Measurements from ENCODE around the gene AFTPH. TPM values are rescaled to one million over a fixed set of nuclear protein-coding genes. Genes with fewer than 3 reads are reported as not detected.

AFTPH gene
- total and polyA plus RNA-seq, 9 donors: 15.7 to 22.5 (median 17.6) TPM

GRCh38 chr2:64535024-64535423 lies 10.9 kb downstream of the AFTPH start:
- Histone ChIP-seq H3K4me1 (ENCODE audit: control insufficient read depth, insufficient read depth, low read length) (no peaks in the 10 kb centered on the region), H3K27ac (ENCODE audit: low read length) (no peak overlapping the region)
- WGBS (ENCODE audit: insufficient coverage): no CpG with 5 or more reads among the region's 1 CpG

DNA sequence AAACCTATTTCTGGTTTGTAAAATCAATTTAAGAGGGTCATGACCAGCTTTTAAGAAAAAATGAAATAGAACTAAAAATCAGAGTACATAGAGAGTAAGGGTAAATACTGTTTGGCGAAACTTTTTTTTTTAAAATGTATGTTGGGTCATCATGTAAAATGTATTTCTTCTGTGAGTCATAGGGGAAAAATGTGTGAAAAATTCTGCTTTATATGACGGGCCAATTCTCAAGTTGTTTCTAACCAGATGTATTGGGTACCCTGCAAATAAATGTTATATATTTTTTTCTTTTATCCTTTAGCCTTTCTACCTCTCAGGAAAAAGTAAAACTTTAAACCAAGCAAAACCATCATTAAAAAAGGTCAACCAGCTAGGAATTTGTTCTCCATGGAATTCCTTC lies 13.9 kb downstream of the AFTPH start:
- no peak overlapping the region for H3K4me3 ChIP-seq (ENCODE audit: low read length)
- no peaks in the 10 kb centered on the region for H3K9me3 ChIP-seq (replicated peaks; ENCODE audit: control insufficient read depth, low read depth, low read length)
- H3K4me1 ChIP-seq (ENCODE audit: control insufficient read depth, insufficient read depth, low read length): no peaks in the 10 kb centered on the region
- no peaks in the 10 kb centered on the region for H3K36me3 ChIP-seq (ENCODE audit: control insufficient read depth, insufficient read depth, low read length)
- DNase-seq: peak; percentile 11
- no peaks in the 10 kb centered on the region for H3K27me3 ChIP-seq (ENCODE audit: control insufficient read depth, insufficient read depth, low read length)
- WGBS (ENCODE audit: insufficient coverage): 83% methylated on average over 1 of the region's 2 CpGs
- H3K27ac ChIP-seq (ENCODE audit: low read length): no peak overlapping the region

More at GRCh38 chr2:64535024-64535423, 10.9 kb downstream of the AFTPH start:
- H3K27me3 ChIP-seq (ENCODE audit: control insufficient read depth, insufficient read depth, low read length): no peaks in the 10 kb centered on the region
- H3K9me3 ChIP-seq (replicated peaks; ENCODE audit: control insufficient read depth, low read depth, low read length): no peaks in the 10 kb centered on the region
- DNase-seq: no peak
- no peak overlapping the region for H3K4me3 ChIP-seq (ENCODE audit: low read length)
- H3K36me3 ChIP-seq (ENCODE audit: control insufficient read depth, insufficient read depth, low read length): no peaks in the 10 kb centered on the region

DNA sequence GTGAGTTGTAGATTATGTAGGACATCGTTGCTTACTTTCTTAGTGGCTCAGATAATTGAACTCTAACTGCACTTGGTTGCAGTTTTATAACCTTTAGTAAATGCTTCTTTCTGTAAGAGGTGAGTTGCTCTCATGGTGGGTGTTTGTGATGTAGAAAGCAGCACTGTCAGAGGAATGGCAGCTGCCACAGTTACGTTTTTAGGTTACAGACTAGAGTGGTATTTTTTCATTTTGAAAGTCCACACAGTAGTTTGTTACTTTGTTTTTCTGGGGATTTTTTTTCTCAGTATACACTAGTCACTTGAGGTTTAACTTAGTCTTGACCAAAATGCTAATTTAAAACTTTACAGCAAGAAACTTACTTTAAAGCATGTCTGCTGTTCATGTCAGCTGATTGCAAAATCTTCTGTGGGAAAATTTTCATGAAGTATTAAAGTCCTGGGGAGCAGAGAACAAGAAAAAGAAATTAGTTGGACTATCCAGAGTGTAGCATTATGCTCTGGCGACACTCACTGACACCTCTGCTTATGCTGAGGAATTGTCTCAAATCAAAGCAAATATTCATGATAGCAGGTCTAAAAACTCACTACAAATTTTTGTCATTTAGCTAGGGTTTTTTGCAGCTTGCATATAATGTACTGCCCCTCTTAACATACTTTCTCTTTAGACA lies 14.8 kb downstream of the AFTPH start:
- H3K36me3 ChIP-seq (ENCODE audit: control insufficient read depth, insufficient read depth, low read length): no peaks in the 10 kb centered on the region
- no CpG with 5 or more reads among the region's 3 CpGs for WGBS (ENCODE audit: insufficient coverage)
- DNase-seq: no peak
- no peak overlapping the region for H3K4me3 ChIP-seq (ENCODE audit: low read length)
- no peaks in the 10 kb centered on the region for H3K9me3 ChIP-seq (replicated peaks; ENCODE audit: control insufficient read depth, low read depth, low read length)
- H3K27ac ChIP-seq (ENCODE audit: low read length): no peak overlapping the region
- H3K27me3 ChIP-seq (ENCODE audit: control insufficient read depth, insufficient read depth, low read length): no peaks in the 10 kb centered on the region
- no peaks in the 10 kb centered on the region for H3K4me1 ChIP-seq (ENCODE audit: control insufficient read depth, insufficient read depth, low read length)

- Histone ChIP-seq H3K36me3 (ENCODE audit: control insufficient read depth, insufficient read depth, low read length) (no peaks in the 10 kb centered on the region), H3K27me3 (ENCODE audit: control insufficient read depth, insufficient read depth, low read length) (no peaks in the 10 kb centered on the region), H3K4me3 (ENCODE audit: low read length) (no peak overlapping the region), H3K4me1 (ENCODE audit: control insufficient read depth, insufficient read depth, low read length) (no peaks in the 10 kb centered on the region), H3K27ac (ENCODE audit: low read length) (no peak overlapping the region), H3K9me3 (replicated peaks; ENCODE audit: control insufficient read depth, low read depth, low read length) (no peaks in the 10 kb centered on the region)
- no CpG with 5 or more reads among the region's 3 CpGs for WGBS (ENCODE audit: insufficient coverage)
- DNase-seq: no peak
Measured at GRCh38 chr2:64540615-64541014, 16.5 kb downstream of the AFTPH start.

GRCh38 chr2:64541547-64541946 lies 17.4 kb downstream of the AFTPH start:
- Histone ChIP-seq H3K36me3 (ENCODE audit: control insufficient read depth, insufficient read depth, low read length) (no peaks in the 10 kb centered on the region), H3K4me1 (ENCODE audit: control insufficient read depth, insufficient read depth, low read length) (no peaks in the 10 kb centered on the region), H3K4me3 (ENCODE audit: low read length) (no peak overlapping the region), H3K27me3 (ENCODE audit: control insufficient read depth, insufficient read depth, low read length) (no peaks in the 10 kb centered on the region), H3K27ac (ENCODE audit: low read length) (no peak overlapping the region), H3K9me3 (replicated peaks; ENCODE audit: control insufficient read depth, low read depth, low read length) (no peaks in the 10 kb centered on the region)
- no peak for DNase-seq
- WGBS (ENCODE audit: insufficient coverage): no CpG with 5 or more reads among the region's 2 CpGs

DNA sequence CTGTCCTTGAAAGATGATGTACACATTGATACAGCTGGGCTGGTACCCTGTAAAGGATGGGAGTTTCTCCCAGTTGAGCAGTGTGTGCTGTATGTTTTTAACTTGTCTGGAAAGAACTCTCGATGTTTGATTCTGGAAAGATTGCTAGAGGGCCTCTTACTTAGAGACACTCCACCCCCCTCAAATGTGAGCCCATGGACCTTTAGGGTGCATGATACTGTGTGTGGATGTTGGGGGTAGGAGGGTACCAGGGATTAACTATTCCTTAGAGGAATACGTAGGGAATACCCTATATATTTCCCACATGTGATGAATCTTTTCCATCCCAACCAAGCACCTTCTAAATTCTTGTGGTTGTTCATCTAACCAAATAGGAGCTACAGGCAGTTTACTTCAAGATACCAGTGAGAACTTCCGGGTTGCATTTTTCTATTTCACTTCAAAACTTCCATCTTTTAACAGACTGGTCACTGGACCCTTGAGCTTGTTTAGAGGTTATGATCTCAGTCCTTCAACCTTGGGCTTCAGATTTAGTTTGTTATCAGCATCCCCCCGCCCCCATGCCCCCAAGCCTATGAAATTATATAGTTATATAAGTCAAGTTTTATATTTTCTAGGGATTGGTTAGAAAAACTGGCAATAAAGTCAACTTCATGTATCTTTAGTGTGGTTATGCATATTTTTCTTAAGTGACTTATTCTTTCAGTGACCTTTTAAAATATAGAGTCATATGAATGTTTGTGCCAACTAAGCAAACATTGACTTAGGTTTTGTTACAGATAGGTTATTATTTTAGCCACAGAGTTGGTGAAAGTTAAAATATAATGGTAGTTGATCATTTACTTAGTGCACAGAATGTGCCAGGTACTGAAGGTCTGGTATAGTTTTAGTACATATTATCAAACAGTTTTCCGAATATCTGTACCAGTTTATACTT lies 18.2 kb downstream of the AFTPH start:
- Histone ChIP-seq H3K27me3 (ENCODE audit: control insufficient read depth, insufficient read depth, low read length) (no peaks in the 10 kb centered on the region), H3K36me3 (ENCODE audit: control insufficient read depth, insufficient read depth, low read length) (no peaks in the 10 kb centered on the region), H3K9me3 (replicated peaks; ENCODE audit: control insufficient read depth, low read depth, low read length) (no peaks in the 10 kb centered on the region), H3K4me3 (ENCODE audit: low read length) (no peak overlapping the region), H3K27ac (ENCODE audit: low read length) (no peak overlapping the region), H3K4me1 (ENCODE audit: control insufficient read depth, insufficient read depth, low read length) (no peaks in the 10 kb centered on the region)
- no peak for DNase-seq
- no CpG with 5 or more reads among the region's 5 CpGs for WGBS (ENCODE audit: insufficient coverage)

GRCh38 chr2:64543008-64543697 lies 19.0 kb downstream of the AFTPH start:
- H3K27ac ChIP-seq (ENCODE audit: low read length): no peak overlapping the region
- no peaks in the 10 kb centered on the region for H3K4me1 ChIP-seq (ENCODE audit: control insufficient read depth, insufficient read depth, low read length)
- DNase-seq: no peak
- no peaks in the 10 kb centered on the region for H3K36me3 ChIP-seq (ENCODE audit: control insufficient read depth, insufficient read depth, low read length)
- H3K27me3 ChIP-seq (ENCODE audit: control insufficient read depth, insufficient read depth, low read length): no peaks in the 10 kb centered on the region
- no peaks in the 10 kb centered on the region for H3K9me3 ChIP-seq (replicated peaks; ENCODE audit: control insufficient read depth, low read depth, low read length)
- no peak overlapping the region for H3K4me3 ChIP-seq (ENCODE audit: low read length)

GRCh38 chr2:64548761-64549160 lies 24.6 kb downstream of the AFTPH start:
- H3K4me1 ChIP-seq (ENCODE audit: control insufficient read depth, insufficient read depth, low read length): no peaks in the 10 kb centered on the region
- peaks cover 2% of the 10 kb centered on the region for H3K36me3 ChIP-seq (ENCODE audit: control insufficient read depth, insufficient read depth, low read length)
- H3K27ac ChIP-seq (ENCODE audit: low read length): no peak overlapping the region
- peaks cover 2% of the 10 kb centered on the region for H3K9me3 ChIP-seq (replicated peaks; ENCODE audit: control insufficient read depth, low read depth, low read length)
- no peak overlapping the region for H3K4me3 ChIP-seq (ENCODE audit: low read length)
- WGBS (ENCODE audit: insufficient coverage): no CpG with 5 or more reads among the region's 3 CpGs
- H3K27me3 ChIP-seq (ENCODE audit: control insufficient read depth, insufficient read depth, low read length): no peaks in the 10 kb centered on the region
- DNase-seq: no peak

DNA sequence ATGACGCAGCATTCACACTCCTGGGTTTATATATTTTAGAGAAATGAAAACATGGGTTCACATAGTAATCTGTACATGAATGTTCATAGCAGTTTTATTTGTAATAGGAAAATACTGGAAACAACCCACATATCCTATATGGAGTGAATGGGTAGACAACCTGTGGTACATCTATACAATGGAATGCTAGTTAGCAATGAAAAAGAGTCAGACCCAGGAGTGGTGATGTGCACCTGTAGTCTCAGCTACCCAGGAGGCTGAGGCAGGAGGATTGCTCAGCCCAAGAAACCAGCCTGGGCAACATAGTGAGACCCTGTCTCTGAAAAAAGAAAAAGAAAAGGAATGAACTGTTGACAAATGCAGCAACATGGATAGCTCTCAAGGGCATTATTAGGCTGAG lies 25.9 kb downstream of the AFTPH start:
- no peak overlapping the region for H3K4me3 ChIP-seq (ENCODE audit: low read length)
- no peak for DNase-seq
- no CpG with 5 or more reads among the region's 1 CpG for WGBS (ENCODE audit: insufficient coverage)
- H3K36me3 ChIP-seq (ENCODE audit: control insufficient read depth, insufficient read depth, low read length): peaks cover 2% of the 10 kb centered on the region
- no peaks in the 10 kb centered on the region for H3K4me1 ChIP-seq (ENCODE audit: control insufficient read depth, insufficient read depth, low read length)
- H3K27me3 ChIP-seq (ENCODE audit: control insufficient read depth, insufficient read depth, low read length): no peaks in the 10 kb centered on the region
- peaks cover 2% of the 10 kb centered on the region for H3K9me3 ChIP-seq (replicated peaks; ENCODE audit: control insufficient read depth, low read depth, low read length)
- H3K27ac ChIP-seq (ENCODE audit: low read length): no peak overlapping the region

GRCh38 chr2:64551851-64552250 lies 27.7 kb downstream of the AFTPH start:
- H3K9me3 ChIP-seq (replicated peaks; ENCODE audit: control insufficient read depth, low read depth, low read length): peaks cover 2% of the 10 kb centered on the region
- peaks cover 2% of the 10 kb centered on the region for H3K36me3 ChIP-seq (ENCODE audit: control insufficient read depth, insufficient read depth, low read length)
- H3K4me1 ChIP-seq (ENCODE audit: control insufficient read depth, insufficient read depth, low read length): no peaks in the 10 kb centered on the region
- H3K27me3 ChIP-seq (ENCODE audit: control insufficient read depth, insufficient read depth, low read length): no peaks in the 10 kb centered on the region
- H3K4me3 ChIP-seq (ENCODE audit: low read length): no peak overlapping the region
- WGBS (ENCODE audit: insufficient coverage): no CpG with 5 or more reads among the region's 1 CpG
- no peak overlapping the region for H3K27ac ChIP-seq (ENCODE audit: low read length)
- DNase-seq: no peak

Data from muscle of leg (tissue), 11 donors.